GM12878 (cell line): ENCODE results near the gene RPS16. TPM values are rescaled to one million over a fixed set of nuclear protein-coding genes. Genes with fewer than 3 reads are reported as not detected.

ENCODE experiments used
- ATAC-seq: fragments of 200-7000 bp; cut with Tn5 transposase; 3 replicates; pipeline ENCODE4 v1.9.1; 2020; ENCODE audit warnings: mild to moderate bottlenecking, moderate library complexity
- BruUV-seq: library from RNA; stranded (reverse); fragments of 400-500 nt; replicated peaks from 2 replicates; lab custom pipeline; 2021; lab: Mats Ljungman, UMichigan
- CTCF ChIA-PET: fragments of 300-600 bp; sonication (Branson Sonifier 250); formaldehyde crosslinking; extraction: SDS; loops from one replicate; lab custom pipeline; 2021; ENCODE audit warnings: inconsistent platforms; lab: Yijun Ruan, JAX
- POLR2A ChIA-PET: fragments of 350-600 bp; formaldehyde crosslinking; extraction: SDS; loops from one replicate; lab custom pipeline; 2021; ENCODE audit warnings: inconsistent platforms; lab: Charles Lee
- RAD21 ChIA-PET: fragments of 300-600 bp; sonication (Branson Sonifier 250); formaldehyde crosslinking; loops from one replicate; lab custom pipeline; 2023; ENCODE audit warnings: antibody characterized with exemption; ENCODE audit not compliant: unreplicated experiment; lab: Charles Lee
- SMC1A ChIA-PET: fragments of 300-600 bp; sonication (Branson Sonifier 250); formaldehyde crosslinking; loops from one replicate; lab custom pipeline; 2023; ENCODE audit not compliant: unreplicated experiment, uncharacterized antibody; lab: Charles Lee
- DNase-seq: peaks from one replicate; pipeline ENCODE4 v3.0.0-alpha.2; 2011; ENCODE audit warnings: low read depth, low spot score
- FAIRE-seq: peaks from 3 replicates; lab custom pipeline; 2011; peaks lifted over from hg19 to GRCh38; lab: Jason Lieb, UNC
- H2AFZ ChIP-seq: 2 replicates; pipeline ENCODE4 v1.6.0; 2011; ENCODE audit warnings: low read depth, low read length, control low read depth; ENCODE audit not compliant: control insufficient read depth
- H3K27ac ChIP-seq: 2 replicates; pipeline ENCODE4 v1.5.1; 2011; ENCODE audit warnings: control low read depth; ENCODE audit not compliant: control insufficient read depth, insufficient read depth
- H3K27me3 ChIP-seq, 2 experiments: replicated peaks in 1 of 2; 2 replicates each; pipeline versions ENCODE4 v1.6.0 to v1.6.1; 2011; ENCODE audit warnings: low read length in 1 of 2; ENCODE audit not compliant: control insufficient read depth in 2 of 2, insufficient read depth in 2 of 2
- H3K36me3 ChIP-seq, 2 experiments: 2 replicates each; pipeline ENCODE4 v1.5.1; 2011; ENCODE audit warnings: low read length in 1 of 2; ENCODE audit not compliant: control insufficient read depth in 2 of 2, insufficient read depth in 2 of 2
- H3K4me1 ChIP-seq: 2 replicates; pipeline ENCODE4 v1.6.1; 2011; ENCODE audit warnings: mild to moderate bottlenecking, low read length, moderate library complexity, mixed read lengths; ENCODE audit not compliant: control insufficient read depth, insufficient read depth
- H3K4me2 ChIP-seq: 2 replicates; pipeline ENCODE4 v1.6.0; 2011; ENCODE audit warnings: control low read depth; ENCODE audit not compliant: control insufficient read depth, insufficient read depth
- H3K4me3 ChIP-seq: fragments of 200-600 bp; sonication (generic); 2 replicates; pipeline ENCODE4 v1.5.1; 2016
- H3K79me2 ChIP-seq: 2 replicates; pipeline ENCODE4 v1.6.0; 2011; ENCODE audit warnings: low read length; ENCODE audit not compliant: control insufficient read depth, insufficient read depth
- H3K9ac ChIP-seq: 2 replicates; pipeline ENCODE4 v1.8.0; 2011; ENCODE audit warnings: low read length, control low read depth, mixed read lengths; ENCODE audit not compliant: control insufficient read depth, insufficient read depth
- H3K9me3 ChIP-seq: replicated peaks from 3 replicates; pipeline ENCODE4 v1.5.1; 2011; ENCODE audit warnings: mild to moderate bottlenecking, low read length; ENCODE audit not compliant: control insufficient read depth, insufficient read depth
- H4K20me1 ChIP-seq: 2 replicates; pipeline ENCODE4 v1.6.0; 2011; ENCODE audit not compliant: control insufficient read depth, insufficient read depth
- ATF3 ChIP-seq: IDR thresholded peaks from 2 replicates; pipeline ENCODE4 v1.6.1; 2011; ENCODE audit warnings: low read depth, mild to moderate bottlenecking, low read length, moderate library complexity, borderline replicate concordance; ENCODE audit errors: extremely low read depth
- BCL3 ChIP-seq: IDR thresholded peaks from 2 replicates; pipeline ENCODE4 v1.6.1; 2011; ENCODE audit warnings: borderline replicate concordance, low read depth, mild to moderate bottlenecking, moderate library complexity, low read length; ENCODE audit not compliant: insufficient read depth, poor library complexity, severe bottlenecking
- CHD4 ChIP-seq: fragments of 200-600 bp; sonication (generic); IDR thresholded peaks from 2 replicates; pipeline ENCODE4 v1.6.1; 2016; ENCODE audit warnings: mild to moderate bottlenecking
- EZH2 ChIP-seq: IDR thresholded peaks from 2 replicates; pipeline ENCODE4 v1.6.1; 2012; ENCODE audit warnings: low read depth, mild to moderate bottlenecking, control low read depth, inconsistent platforms, low read length, borderline replicate concordance; ENCODE audit not compliant: control insufficient read depth
- FOXK2 ChIP-seq: fragments of 450-650 bp; IDR thresholded peaks from 2 replicates; pipeline ENCODE4 v1.6.1; 2017; ENCODE audit warnings: mild to moderate bottlenecking, moderate library complexity
- LARP7 ChIP-seq: fragments of 450-650 bp; IDR thresholded peaks from 2 replicates; pipeline ENCODE4 v1.6.1; 2017; ENCODE audit warnings: mild to moderate bottlenecking
- MLLT1 ChIP-seq: fragments of 450-650 bp; IDR thresholded peaks from 2 replicates; pipeline ENCODE4 v1.6.1; 2016; ENCODE audit warnings: mild to moderate bottlenecking
- NBN ChIP-seq: fragments of 450-650 bp; IDR thresholded peaks from 2 replicates; pipeline ENCODE4 v1.6.1; 2016
- NFYB ChIP-seq: IDR thresholded peaks from 2 replicates; pipeline ENCODE4 v1.6.1; 2011; ENCODE audit warnings: low read depth, mild to moderate bottlenecking, low read length, improper control_type of control experiment, moderate library complexity; ENCODE audit not compliant: insufficient read depth
- NRF1 ChIP-seq: conservative IDR thresholded peaks from 2 replicates; pipeline ENCODE4 v1.6.1; 2011; ENCODE audit warnings: mild to moderate bottlenecking, low read depth, low read length, improper control_type of control experiment
- PML ChIP-seq: IDR thresholded peaks from 2 replicates; pipeline ENCODE4 v1.6.1; 2012; ENCODE audit warnings: low read length, inconsistent platforms
- POLR2AphosphoS2 ChIP-seq: IDR thresholded peaks from 2 replicates; pipeline ENCODE4 v1.6.1; 2011; ENCODE audit warnings: low read depth, mild to moderate bottlenecking, low read length, improper control_type of control experiment, moderate library complexity
- ZNF384 ChIP-seq: IDR thresholded peaks from 2 replicates; pipeline ENCODE4 v1.6.1; 2012; ENCODE audit warnings: low read depth, mild to moderate bottlenecking, low read length, improper control_type of control experiment, borderline replicate concordance
- WGBS: methylation state at CpG from one replicate; pipeline ENCODE4 v1.1.6; 2016; ENCODE audit warnings: low lambda C conversion rate; ENCODE audit not compliant: insufficient replicate concordance, insufficient coverage; ENCODE audit errors: missing lambda C conversion rate; 5-methylcytosine and 5-hydroxymethylcytosine counted together
- in situ Hi-C: fragments of 300-500 bp; cut with MboI; formaldehyde crosslinking; loops from 9 replicates; pipeline ENCODE4 v1.14.3; 2018; ENCODE audit warnings: mixed read lengths
- intact Hi-C: fragments of 100-400 bp; cut with micrococcal nuclease; formaldehyde crosslinking; loops from one replicate; pipeline ENCODE4 v1.14.2; 2022; ENCODE audit not compliant: unreplicated experiment
- polyA plus RNA-seq, 11 experiments: library from polyadenylated mRNA; depleted of rRNA in 4 of 11; unstranded in 6 of 11; stranded (reverse) in 5 of 11; fragments of >200 nt; fragmentation: Nextera tagmentation in 4 of 11; fragmentation: Illumina TruSeq in 1 of 11; extraction: Ambion mirVana in 4 of 11; extraction: Trizol in 1 of 11; gene quantifications; 1 replicate in 1 of 11; 2 replicates in 10 of 11; pipeline versions ENCODE4 v1.2.1 to v1.2.3, GENCODE V29; 2011 to 2016; ENCODE audit warnings: inconsistent platforms in 2 of 11, missing spikeins in 2 of 11, low read depth in 1 of 11
- total RNA-seq, 4 experiments: library from RNA; depleted of rRNA in 3 of 4; stranded (reverse); fragments of >200 nt in 3 of 4; fragmentation: Illumina TruSeq in 1 of 4; extraction: Trizol in 1 of 4; gene quantifications; 2 replicates each; pipeline versions ENCODE4 v1.2.1 to v1.2.3, GENCODE V29; 2013 to 2021

RPS16 gene
- total and polyA plus RNA-seq, 10 of the 15 experiments (the other 5 are each of a cell fraction or from before 2014, with no cell fraction given) = 148 to 4,810 (median 2,343) TPM

- H3K9ac ChIP-seq = no peak overlapping the region
- ChIA-PET SMC1A (interaction anchor here (1.2 kb wide), 1 partner anchor 53 kb away, joined by 3 read pairs; no protein-coding TSS in a partner anchor), RAD21 (interaction anchor here (1.2 kb wide), 1 partner anchor 112 kb away, joined by 3 read pairs; the partner anchor contains the start of gene EID2B), CTCF (interaction anchor here (1.3 to 1.5 kb wide), 2 partner anchors 9 to 54 kb away, joined by 3 read pairs; no protein-coding TSS in a partner anchor), POLR2A (interaction anchor here (0.7 kb wide), 1 partner anchor 502 kb away, joined by 3 read pairs; no protein-coding TSS in a partner anchor)
- no peak overlapping the region for H2AFZ ChIP-seq
- no peak for TF ChIP-seq FOXK2
- no peak for TF ChIP-seq NBN
- TF ChIP-seq NRF1 = no peak
- no peak for TF ChIP-seq NFYB
- TF ChIP-seq LARP7 = no peak
- no peak for TF ChIP-seq MLLT1
- TF ChIP-seq CHD4 = no peak
- TF ChIP-seq ZNF384 = no peak
- no peak for TF ChIP-seq BCL3
- no peak for TF ChIP-seq PML
- TF ChIP-seq EZH2 = no peak
- TF ChIP-seq POLR2AphosphoS2 = no peak
- TF ChIP-seq ATF3 = no peak
- no peaks in the 10 kb centered on the region for H3K27me3 ChIP-seq
- no peak for ATAC-seq
- in situ Hi-C loops = no loop called here
- FAIRE-seq = no peak
- intact Hi-C loops = no loop called here
- H3K4me3 ChIP-seq = no peak overlapping the region
- H4K20me1 ChIP-seq = no peaks in the 10 kb centered on the region
- peaks cover 11 to 24% of the 10 kb centered on the region in 2 experiments; a peak in 3 of 4 replicates for H3K36me3 ChIP-seq
- no peaks in the 10 kb centered on the region for H3K9me3 ChIP-seq
- no TSS peak for BruUV-seq
- WGBS = over 99% methylated on average over 15 of the region's 15 CpGs
- no peak overlapping the region for H3K4me2 ChIP-seq
- no peaks in the 10 kb centered on the region for H3K79me2 ChIP-seq
- no peak for DNase-seq
- no peaks in the 10 kb centered on the region for H3K4me1 ChIP-seq
- no peak overlapping the region for H3K27ac ChIP-seq
These were observed 15.0 kb downstream of the RPS16 start for GRCh38 chr19:39420769-39421168.
